HG03066 (cell line): ENCODE data around the gene TP53I11.

Experiments
- ATAC-seq: cut with Tn5 transposase; IDR thresholded peaks from one replicate; pipeline ENCODE4 v1.9.1; 2021; ENCODE audit warnings: low read depth; ENCODE audit not compliant: unreplicated experiment

Gene TP53I11

DNA sequence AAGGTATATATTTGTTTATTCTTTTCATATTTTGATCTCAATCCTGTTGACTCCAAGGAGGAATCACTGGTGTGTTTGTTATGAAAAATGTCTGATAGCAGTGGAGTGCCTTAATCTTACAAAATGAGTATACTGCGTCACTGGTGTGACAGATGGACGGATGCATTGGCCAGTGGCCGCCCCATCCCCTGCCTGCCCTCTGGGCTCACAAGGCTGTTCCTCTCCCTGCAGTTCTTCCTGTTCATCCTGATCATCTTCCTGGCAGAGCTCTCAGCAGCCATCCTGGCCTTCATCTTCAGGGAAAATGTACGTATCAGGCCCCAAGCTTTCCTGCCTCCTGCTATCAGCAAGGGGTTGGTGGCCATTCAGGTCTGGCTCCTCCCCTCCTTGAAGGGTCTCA, 32.9 kb downstream of the TP53I11 start:
- no peak for ATAC-seq

DNA sequence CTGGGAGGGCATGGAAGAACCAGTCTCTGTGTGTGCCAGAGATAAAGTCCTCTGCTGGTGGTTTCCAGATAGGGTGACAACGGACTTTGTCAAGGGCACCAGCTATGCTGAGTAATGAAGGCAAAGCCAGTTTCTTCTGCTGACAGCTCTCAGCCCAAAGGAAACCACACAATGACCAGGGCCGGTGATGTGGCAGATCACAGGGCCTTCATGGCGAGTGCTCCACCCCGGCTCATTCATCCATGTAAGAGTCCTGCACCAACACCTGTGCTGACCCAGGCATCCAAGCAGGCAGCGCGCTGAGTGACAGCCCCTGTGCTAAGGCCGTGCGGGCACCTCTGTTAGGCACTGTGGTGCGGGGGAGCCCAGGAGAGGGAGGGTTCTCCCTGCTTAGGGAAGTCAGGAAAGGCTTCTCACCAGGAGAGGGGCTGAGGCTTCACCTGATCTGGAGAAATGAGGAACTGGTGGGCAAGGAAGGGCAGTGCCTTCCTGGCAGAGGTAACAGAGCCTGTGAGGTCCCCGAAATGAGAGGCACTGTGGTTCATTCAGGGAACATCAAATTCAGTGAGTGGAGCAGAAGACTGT, 33.8 kb downstream of the TP53I11 start:
- no peak for ATAC-seq

DNA sequence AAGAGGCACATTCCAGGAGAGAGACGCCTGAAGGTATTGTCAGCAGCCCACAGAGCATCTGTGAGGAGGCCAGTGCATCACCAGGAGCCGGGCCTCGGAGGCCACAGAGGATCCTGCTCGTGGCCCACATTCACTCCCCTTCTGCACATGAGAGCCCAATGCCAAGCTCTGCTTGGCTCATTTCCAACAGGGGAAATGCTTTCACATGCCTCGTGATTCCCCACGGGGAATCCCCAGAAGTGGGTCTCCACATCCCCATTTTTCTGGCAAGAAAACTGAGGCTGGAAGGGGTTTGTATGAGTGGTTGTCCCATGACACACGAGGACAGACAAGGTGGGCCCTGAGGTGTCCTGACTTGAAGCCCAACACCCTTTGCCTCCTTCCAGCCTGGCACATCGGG, 34.4 kb downstream of the TP53I11 start:
- ATAC-seq = no peak

DNA sequence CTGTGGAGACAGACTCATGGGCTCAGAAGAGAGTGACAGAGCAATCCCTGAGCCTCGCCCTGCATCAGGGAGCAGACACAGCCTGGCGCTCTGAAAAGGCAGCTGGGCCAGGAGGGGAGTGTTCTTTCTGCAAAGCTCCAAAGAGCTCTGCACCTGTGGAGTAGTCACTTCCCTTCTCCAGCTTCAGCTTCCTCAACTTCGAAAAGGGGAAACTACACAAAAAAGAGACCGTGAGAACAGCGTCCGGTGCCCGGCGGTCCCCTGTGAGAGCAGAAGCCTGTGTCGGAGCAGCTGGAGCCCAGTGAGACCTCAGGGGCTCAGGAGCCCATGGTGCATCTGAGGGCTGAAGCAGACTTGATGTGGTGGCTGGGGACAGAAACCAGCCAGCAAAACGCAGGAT, 35.1 kb downstream of the TP53I11 start:
- no peak for ATAC-seq

DNA sequence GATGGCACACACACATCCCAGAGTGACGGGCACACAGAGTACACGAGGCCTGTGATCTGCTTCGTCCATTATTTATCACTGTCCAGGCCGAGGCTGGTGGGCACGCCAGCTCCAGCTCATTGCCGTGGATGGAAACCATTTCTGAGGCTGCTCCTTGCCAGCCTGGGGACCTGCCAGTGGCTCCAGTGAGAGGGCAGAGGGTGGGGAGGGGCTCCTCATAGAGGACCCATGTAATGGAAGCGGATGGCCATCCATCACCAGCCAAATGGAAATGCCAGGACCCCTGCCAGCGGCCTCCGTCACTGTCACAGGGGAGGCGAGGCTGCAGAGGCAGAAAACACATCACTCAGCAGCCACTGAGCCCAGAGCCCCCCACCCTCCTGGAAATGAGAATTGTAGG, 35.7 kb downstream of the TP53I11 start:
- no peak for ATAC-seq

DNA sequence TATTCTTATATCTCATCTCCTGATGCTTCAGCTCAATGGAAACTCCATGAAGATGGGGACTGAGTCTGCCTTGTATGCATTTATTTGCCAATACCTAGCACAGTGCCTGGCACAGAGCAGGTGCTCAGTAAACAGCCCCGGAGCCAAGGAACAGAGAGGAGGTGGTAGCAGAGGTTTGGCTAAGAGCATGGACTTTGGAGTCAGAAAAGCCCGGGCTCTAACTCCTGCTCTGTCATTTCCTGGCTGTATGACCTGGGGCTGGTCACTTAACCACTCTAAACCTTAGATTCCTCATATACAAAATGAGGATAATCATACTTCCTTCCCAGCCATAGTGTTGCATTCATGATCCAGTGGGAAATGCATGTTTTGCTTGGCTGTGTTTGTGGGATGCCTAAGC, 36.6 kb downstream of the TP53I11 start:
- ATAC-seq = no peak

DNA sequence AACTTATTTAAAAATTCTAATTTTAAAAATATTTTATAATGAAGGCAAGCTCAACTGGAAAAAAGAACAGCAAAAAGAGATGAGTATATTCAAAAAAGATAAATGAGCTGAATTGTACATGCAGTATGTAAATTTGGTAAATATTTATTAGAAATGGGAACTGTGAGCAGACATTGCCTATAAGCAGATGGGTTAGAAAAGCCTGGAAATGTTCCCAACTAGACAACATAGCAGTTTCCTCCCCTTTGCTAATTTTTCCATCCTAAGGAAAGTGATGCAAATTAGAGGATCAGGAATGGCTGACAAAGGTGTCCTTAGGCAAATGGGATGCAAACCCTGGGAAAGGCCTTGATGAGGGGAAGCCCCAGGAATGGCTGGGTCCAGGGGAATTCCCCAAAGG, 37.2 kb downstream of the TP53I11 start:
- ATAC-seq = no peak

DNA sequence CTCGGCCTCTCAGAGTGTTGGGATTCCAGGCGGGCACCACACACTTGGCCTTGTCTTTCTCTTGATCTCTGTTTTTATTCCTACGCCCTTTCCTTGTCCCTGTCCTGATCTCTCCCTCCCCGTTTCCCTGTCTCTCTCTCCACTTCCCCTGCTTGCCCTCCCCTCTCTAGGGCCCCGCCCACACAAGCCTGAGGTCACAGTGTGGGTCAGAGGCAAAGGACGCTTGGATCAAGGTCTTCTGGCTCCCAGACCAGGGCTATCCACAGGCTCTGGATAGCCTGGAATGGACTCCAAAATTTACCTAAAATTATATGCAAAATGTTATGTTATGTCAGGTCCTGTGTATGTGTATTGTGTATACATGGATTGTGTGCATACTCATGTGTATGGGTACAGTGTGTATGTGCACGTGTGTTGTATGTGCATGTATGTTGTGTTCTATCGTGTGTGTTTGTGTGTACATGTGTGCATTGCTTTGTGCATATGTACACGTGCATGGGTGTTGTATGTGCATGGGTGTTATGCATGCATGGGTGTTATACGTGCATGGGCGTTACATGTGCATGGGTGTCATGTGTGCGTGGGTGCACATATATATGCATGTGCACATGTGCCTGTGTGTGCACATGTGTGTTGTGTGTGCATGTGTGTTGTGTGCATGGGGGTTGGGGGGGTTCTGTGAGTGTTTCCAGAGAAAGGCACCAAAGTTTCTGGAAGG, 38.3 kb downstream of the TP53I11 start:
- no peak for ATAC-seq

DNA sequence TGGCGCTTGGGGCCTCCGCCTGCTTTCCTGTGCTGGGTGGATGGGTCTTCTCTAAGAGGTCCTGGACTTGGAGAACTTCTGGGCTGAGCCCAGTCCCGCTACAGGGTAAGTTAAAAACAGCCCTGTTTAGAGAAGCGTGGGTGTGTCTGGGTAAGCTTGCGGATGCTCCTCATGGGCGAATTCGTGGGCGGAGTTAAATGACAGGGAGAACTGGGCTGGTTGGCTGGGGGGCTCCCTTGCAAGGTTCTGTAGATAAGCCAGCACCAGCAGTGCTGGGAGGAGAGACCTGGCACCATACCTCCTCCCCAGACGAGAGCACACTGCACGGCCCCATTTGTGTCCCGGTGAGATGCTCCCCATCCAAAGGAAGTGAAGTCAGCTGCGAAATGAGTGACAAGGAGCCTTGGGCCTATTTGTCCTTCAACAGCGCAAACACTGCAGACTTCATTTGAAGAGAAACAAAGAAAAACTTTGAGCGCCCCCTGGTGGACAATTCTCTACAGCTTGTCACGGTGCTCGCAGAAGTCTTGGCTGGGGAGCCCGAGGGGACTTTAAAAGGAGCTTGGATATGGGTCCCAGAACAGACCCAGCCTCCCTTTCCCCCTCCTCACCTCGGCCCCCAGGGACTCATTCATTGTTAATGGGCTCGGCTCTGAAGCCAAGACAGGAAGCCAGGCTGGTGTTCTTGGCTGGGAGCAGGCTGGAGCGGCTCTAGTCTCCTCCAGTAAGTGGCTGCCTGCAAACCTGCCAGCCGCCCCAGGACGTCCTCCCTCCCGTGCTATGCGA, 39.5 kb downstream of the TP53I11 start:
- peak; percentile 57 for ATAC-seq

DNA sequence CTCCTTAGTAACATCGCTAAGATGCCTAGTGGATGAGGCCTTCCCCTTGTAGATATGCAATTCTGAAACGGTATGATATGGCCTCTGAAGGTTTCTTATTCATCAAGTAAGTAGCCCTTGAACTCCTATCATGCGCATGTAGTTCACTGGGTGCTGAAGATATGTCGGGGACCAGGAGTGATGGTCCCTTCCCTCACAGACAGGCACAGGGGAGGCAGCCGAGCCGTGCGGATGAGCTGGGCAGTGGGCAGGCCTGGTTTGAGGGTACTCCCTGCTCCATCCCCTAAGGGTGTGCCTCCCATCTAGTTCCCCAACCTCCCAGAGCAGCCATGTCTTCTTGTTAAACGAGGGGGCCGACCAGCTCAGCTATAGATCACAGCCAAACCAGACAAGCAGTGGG, 40.1 kb downstream of the TP53I11 start:
- ATAC-seq = no peak

DNA sequence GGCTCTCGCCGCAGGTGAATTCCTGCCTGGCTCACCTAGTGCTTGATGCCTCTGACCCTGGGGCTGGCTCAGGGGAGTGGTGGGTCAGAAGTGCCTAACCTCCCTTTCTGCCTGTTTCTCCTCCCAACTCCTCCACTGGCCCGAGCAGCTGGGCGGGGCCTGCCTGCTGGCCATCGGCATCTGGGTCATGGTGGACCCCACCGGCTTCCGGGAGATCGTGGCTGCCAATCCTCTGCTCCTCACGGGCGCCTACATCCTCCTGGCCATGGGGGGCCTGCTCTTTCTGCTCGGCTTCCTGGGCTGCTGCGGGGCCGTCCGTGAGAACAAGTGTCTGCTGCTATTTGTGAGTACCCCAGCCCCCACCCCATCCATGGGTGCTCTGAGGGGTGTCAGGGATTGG, 41.1 kb downstream of the TP53I11 start:
- ATAC-seq = no peak

DNA sequence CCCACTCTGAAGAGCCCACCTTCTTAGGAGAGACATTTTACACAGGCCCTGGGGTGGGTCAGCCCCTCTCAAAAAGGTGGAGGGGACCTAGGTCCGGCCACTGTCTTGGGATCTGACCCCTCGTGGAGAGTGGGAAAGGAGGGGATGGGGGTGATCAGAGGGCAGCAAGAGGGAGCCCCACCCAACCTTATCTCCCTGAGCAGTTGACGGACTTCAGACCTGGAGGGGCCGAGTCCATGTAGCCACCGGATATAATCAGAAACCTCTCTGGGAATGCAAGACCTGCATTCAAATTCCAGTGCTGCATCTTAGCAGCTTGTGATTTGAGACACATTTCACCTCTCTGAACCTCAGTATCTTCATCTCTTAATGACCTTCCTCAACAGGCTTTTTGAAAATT, 44.0 kb downstream of the TP53I11 start:
- ATAC-seq = no peak

DNA sequence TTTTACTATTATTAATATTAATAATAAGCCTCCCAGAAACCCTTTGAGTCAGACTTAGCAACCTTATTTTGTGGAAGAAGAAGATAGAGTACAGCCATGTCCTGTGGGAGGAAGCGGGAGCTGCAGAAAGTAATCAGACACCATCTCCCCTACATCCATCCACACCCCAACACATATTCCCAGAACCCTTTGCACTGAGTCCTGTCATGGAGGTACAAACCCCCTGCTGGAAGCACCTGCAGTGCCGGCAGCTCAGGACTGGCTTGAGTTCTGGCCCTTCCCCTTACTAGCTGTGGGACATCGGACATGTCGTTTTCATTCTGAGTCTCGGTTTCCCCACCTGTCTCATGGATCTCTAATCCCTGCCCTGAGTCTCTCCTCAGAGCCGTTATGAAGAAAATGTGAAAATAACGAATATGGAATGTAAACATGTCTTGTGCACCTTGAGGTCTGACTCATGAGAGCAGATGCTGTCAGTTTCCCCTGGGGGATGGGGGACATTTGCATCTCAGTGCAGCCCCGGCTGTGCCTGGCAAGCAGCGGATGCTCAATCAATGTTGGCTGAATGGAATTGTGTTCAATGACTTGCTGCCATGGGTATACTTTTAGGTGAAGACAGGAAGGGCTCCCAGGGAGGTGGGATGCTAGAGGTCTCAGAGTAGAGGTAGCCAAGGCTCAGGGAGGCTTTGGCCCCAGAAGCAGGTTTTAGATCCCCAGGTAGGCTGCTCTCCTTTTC, 45.4 kb downstream of the TP53I11 start:
- ATAC-seq = no peak

DNA sequence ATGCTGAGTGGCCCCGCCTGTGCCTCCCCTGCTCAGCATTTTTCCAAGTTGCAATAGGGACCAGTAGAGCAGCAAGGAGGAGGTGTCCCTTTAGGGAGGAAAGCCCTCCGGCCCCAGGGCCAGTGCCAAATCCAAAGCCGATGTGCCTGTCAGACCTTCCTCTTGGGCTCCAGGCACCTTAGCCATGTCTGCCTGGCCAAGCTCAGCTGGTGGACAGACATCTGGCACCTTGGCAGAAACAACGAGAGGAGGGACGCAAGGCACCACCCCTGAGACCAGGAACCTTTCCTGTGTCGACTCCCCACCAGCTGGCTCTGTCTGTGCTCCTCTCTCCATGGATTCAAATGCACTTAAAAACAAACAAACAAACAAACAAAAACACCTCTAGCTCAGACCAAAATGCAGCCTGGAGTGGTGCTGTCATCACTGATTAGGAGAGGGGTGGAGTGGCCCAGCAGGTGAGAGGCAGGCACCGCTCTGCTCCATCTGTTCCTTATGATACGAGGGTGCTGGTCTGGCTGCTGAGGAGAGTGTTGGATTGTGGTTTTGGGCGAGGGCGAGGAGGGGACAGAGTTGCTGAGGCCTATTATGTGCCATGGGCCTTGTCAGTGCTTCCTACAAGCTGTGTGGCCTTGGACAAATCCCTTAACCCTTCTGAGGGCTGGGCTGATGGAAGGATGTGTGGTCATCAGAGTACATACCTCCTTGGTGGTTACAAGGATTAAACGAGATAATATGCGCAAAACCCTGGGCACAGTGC, 46.2 kb downstream of the TP53I11 start:
- ATAC-seq = no peak

DNA sequence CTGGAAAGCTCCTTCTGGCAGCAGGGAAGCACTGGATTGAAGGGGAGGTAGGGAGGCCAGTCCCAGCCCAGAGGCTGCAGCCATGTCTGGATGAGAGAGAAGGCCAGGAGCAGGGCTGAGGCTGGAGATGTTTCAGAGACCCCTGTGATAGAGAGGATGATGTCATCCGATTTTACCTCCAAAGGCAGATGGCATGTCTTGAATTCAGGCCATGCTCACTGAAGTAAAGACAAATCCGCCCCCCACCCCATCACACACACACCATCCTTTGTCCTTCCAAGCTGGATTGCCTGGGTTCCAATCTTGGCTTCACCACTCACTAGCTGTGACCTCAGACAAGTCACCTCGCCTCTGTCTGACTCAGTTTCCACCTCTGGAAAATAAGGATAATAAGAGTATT, 47.2 kb downstream of the TP53I11 start:
- no peak for ATAC-seq

DNA sequence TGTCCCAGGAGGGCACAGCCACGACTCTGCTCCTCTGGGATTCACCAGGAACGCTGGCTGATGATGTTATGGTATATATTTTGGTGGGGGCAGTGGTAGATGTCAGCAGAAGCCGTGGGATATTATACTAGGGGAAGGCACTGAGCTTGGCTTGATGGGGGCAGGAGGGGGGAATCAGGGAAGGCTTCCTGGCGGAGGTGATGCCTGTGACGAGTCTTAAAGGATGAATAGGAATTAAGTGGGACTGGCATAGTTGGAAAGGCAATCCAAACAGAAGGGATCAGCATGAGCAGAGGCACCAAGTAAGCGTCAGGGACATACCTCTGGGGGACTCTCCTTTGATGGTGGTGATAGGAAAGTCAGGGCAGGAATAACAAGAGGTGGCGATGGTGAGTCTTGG, 47.6 kb downstream of the TP53I11 start:
- no peak for ATAC-seq

DNA sequence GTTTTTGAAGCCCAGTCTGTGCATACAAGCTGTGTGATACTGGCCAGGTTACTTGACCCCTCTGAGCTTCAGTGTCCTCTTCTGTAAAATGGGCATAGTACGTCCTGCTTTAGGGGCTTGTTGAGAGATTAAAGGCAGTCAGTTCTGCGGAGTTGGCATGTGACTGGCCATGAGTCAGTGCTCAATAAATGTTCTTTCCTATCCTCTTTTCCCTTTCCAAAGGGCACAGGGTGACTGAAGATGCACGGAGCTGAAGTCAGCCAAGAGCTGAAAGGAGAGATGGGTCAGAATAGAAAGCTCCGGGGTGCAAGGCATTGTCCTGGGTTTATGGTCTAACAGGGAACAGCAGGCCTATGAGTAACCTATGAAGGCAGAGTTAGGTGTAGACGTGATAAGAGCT, 48.9 kb downstream of the TP53I11 start:
- ATAC-seq = no peak

DNA sequence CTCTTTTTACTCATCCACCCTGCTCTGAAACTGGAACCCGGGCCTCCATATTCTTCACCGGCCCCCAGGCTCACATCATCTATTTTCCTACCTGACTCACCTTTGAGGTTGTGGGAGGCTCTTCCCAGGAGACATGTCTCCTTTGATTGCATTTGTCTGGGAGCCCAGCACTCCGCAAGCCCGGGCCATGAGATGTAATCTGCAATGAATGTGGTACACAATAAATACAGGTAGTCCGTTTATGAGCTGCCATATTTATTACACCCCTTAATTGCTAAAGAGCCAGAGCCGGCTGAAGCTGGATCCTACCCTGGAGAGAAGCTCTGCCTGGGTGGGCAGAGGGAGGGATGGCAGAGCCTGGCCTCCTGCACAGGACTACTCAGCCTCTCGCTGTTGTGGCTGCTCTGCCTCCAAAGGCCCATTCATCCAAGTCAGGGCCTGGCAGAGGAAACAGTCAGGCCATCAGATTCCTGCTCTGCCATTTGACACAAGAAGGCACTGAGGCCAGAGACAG, 49.5 kb downstream of the TP53I11 start:
- no peak for ATAC-seq

DNA sequence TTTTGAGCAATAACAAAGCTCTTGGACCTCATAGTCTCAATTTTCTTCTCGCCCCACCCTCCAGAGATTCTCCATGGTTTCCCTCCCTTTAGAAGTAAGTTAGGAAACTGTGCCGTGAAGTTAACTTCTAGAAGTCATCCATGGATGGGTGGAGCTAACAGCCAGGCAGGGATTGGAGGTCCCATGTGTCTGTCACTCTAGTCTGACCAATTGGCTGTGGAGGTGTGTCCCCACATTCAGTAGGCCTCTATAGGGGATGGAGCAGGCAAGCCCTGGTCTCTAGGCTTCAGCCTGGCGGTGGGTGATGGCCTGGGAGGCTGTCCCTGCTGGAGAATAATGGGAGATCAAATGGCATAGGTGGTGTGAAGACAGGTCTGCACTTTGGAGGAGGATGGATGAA, 50.7 kb downstream of the TP53I11 start:
- ATAC-seq = no peak

DNA sequence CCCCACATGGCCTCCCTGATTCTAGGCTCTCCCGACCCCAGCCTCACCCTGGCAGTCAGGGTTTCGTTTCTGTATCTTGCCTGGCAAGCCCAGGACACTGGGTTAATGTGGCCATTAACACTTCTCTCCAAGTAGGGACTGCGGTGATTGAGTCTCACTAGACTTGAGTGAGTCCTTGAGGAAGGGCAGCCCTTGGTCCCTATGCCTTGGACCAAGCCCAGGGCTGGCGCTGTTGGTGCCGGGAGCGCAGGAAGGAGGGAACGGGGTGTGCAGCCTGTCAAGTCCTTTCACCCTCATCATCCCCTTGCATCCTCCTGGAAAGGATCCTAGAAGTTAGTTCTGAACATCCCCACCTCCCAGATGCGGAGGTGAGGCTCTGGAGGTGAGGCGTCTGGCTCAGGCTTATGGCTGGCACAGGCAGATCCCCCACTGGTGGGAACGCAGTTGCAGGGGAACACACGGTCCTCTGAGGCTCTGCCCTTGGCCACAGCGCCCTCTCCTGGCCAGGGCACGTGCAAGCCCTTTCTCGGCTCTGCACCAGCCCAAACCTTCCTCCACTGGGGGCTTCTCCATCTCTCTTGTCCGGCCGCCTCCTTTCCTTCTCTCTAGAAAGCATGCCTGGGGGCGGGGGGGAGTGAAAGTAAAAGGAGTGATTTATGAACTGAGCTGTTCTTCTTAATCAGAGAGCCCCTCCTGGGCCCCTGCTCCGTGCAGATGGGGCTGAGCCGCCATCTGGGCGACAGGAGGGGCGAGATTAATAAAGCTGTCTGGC, 56.7 kb downstream of the TP53I11 start:
- ATAC-seq = no peak
